Lower leg skin (tissue), 4 donors: ENCODE results near the gene TMEM225B. TPM values are rescaled to one million over a fixed set of nuclear protein-coding genes. Genes with fewer than 3 reads are reported as not detected.

Experiments used
- DNase-seq, 2 donors: peaks; one replicate each; pipeline ENCODE4 v3.0.0-alpha.2; 2019; ENCODE audit warnings: low spot score in 2 of 2
- H3K4me3 ChIP-seq: fragments of 200-600 bp; sonication (generic); 2 replicates; pipeline ENCODE4 v1.5.1; 2017; ENCODE audit warnings: mild to moderate bottlenecking, low read depth; ENCODE audit not compliant: poor library complexity, severe bottlenecking
- POLR2A ChIP-seq, 2 donors: fragments of 450-650 bp; IDR thresholded peaks; one replicate each; pipeline ENCODE4 v1.6.1; 2016 to 2017; ENCODE audit warnings: antibody characterized with exemption in 2 of 2, mild to moderate bottlenecking in 1 of 2, moderate library complexity in 1 of 2
- WGBS, 2 donors: methylation state at CpG; one replicate each; pipeline ENCODE4 v1.1.5; 2018; 5-methylcytosine and 5-hydroxymethylcytosine counted together
- intact Hi-C: fragments of 100-400 bp; cut with DNase I; formaldehyde crosslinking; loops from one replicate; pipeline ENCODE4 v1.15.0; 2023; ENCODE audit warnings: low total_unique reads
- total RNA-seq, 4 donors: library from RNA; depleted of rRNA; stranded (reverse); fragments of >200 nt; gene quantifications; one replicate each; pipeline ENCODE4 v1.1.0, GENCODE V29; 2016
- TF ChIP-seq, protein P1 (sequence below), 3 donors: fragments of 450-650 bp; IDR thresholded peaks; one replicate each; pipeline ENCODE4 v1.5.1; 2016; ENCODE audit warnings: antibody characterized with exemption in 3 of 3, mild to moderate bottlenecking in 3 of 3, moderate library complexity in 2 of 3

Gene TMEM225B
- total RNA-seq, 4 donors from 2014 or later: 1.7 to 4.6 (median 2.6) TPM

GRCh38 chr7:99617192-99617781 lies 19.2 kb downstream of the TMEM225B start:
- intact Hi-C loops: no loop called here
- TF ChIP-seq, protein P1, sequence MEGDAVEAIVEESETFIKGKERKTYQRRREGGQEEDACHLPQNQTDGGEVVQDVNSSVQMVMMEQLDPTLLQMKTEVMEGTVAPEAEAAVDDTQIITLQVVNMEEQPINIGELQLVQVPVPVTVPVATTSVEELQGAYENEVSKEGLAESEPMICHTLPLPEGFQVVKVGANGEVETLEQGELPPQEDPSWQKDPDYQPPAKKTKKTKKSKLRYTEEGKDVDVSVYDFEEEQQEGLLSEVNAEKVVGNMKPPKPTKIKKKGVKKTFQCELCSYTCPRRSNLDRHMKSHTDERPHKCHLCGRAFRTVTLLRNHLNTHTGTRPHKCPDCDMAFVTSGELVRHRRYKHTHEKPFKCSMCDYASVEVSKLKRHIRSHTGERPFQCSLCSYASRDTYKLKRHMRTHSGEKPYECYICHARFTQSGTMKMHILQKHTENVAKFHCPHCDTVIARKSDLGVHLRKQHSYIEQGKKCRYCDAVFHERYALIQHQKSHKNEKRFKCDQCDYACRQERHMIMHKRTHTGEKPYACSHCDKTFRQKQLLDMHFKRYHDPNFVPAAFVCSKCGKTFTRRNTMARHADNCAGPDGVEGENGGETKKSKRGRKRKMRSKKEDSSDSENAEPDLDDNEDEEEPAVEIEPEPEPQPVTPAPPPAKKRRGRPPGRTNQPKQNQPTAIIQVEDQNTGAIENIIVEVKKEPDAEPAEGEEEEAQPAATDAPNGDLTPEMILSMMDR (IDR thresholded peaks at IDR 0.05): no peak
- no peak for TF ChIP-seq POLR2A (IDR thresholded peaks at IDR 0.05)
- 15 to 20% methylated on average over 21 of the region's 22 CpGs for WGBS, 2 donors
- H3K4me3 ChIP-seq: peak overlapping the region; percentile 88
- DNase-seq: peak; percentile 12 to 72

DNA sequence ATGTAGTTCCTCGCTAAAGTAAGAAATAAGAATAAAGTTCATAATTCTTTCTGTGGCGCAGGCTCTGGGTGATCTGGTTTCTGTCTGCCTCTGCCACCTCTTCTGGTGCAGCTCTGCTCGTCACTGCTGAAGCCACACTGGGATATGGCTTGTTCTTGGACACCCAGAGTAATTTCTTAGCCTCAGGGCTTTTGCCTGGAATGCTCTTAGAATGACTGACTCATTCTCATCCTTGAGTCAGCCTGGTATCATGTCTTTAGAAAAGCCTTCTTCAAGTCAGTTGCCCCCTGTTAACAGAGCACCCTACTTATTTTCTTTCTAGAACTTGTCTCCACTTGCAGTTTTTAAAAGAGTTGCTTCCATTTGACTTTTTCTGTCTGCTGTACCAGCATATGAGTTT lies 20.7 kb downstream of the TMEM225B start:
- intact Hi-C loops: no loop called here
- no peak overlapping the region for H3K4me3 ChIP-seq
- TF ChIP-seq, protein P1 (IDR thresholded peaks at IDR 0.05): no peak
- TF ChIP-seq POLR2A (IDR thresholded peaks at IDR 0.05): no peak
- 76 to 84% methylated on average over 3 of the region's 3 CpGs for WGBS, 2 donors
- peak in 1 of 2 donors; percentile 5 for DNase-seq

- intact Hi-C loops: no loop called here
- H3K4me3 ChIP-seq: no peak overlapping the region
- DNase-seq: peak in 1 of 2 donors; percentile 83
- TF ChIP-seq, protein P1 (IDR thresholded peaks at IDR 0.05): no peak
- no peak for TF ChIP-seq POLR2A (IDR thresholded peaks at IDR 0.05)
- WGBS, 2 donors: 92 to 96% methylated on average over 18 of the region's 18 CpGs
Measured at GRCh38 chr7:99619571-99620130, 21.6 kb downstream of the TMEM225B start.

GRCh38 chr7:99621271-99621670 lies 23.2 kb downstream of the TMEM225B start:
- intact Hi-C loops: no loop called here
- WGBS, 2 donors: 84 to 94% methylated on average over 5 of the region's 5 CpGs
- peak in 1 of 2 donors; percentile 78 for DNase-seq
- TF ChIP-seq, protein P1 (IDR thresholded peaks at IDR 0.05): no peak
- H3K4me3 ChIP-seq: no peak overlapping the region

DNA sequence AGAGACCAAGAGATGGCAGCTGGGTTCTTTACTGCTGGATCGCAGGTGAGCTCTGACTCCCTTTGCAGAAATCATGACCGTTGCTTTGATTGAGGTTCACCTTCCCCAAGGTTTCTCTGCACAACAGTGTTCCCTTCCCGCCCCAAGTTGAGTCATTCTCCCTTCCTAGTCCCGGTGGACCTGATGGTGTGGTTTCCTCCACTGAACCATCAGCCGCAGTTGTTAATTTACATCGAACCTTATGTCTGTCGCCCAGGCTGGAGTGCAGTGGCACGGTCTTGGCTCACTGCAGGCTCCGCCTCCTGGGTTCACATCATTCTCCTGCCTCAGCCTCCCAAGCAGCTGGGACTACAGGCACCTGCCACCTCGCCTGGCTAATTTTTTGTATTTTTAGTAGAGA lies 24.5 kb downstream of the TMEM225B start:
- peak in 1 of 2 donors; percentile 66 for DNase-seq
- 83% methylated on average over 10 of the region's 10 CpGs for WGBS, 2 donors
- intact Hi-C loops: no loop called here
- H3K4me3 ChIP-seq: no peak overlapping the region
- TF ChIP-seq, protein P1 (IDR thresholded peaks at IDR 0.05): no peak
- no peak for TF ChIP-seq POLR2A (IDR thresholded peaks at IDR 0.05)
